Neuronal stem cell (in vitro differentiated cells): ENCODE measurements around the gene CDRT4.

Experiments used
- DNase-seq: peaks from one replicate; pipeline ENCODE4 v3.0.0-alpha.2; 2013; ENCODE audit warnings: low spot score
- H2AFZ ChIP-seq: one replicate; pipeline ENCODE4 v1.6.1; 2013; ENCODE audit warnings: mild to moderate bottlenecking, low read length, inconsistent platforms
- H2AK5ac ChIP-seq: 2 replicates; pipeline ENCODE4 v1.6.1; 2013; ENCODE audit warnings: low read depth, mild to moderate bottlenecking, inconsistent platforms, low read length, moderate library complexity, mixed read lengths
- H2BK120ac ChIP-seq: 2 replicates; pipeline ENCODE4 v1.6.1; 2013; ENCODE audit warnings: low read depth, mild to moderate bottlenecking, inconsistent platforms, low read length, moderate library complexity, mixed read lengths
- H2BK12ac ChIP-seq: one replicate; pipeline ENCODE4 v1.6.1; 2013; ENCODE audit warnings: low read length, inconsistent platforms
- H2BK15ac ChIP-seq: 2 replicates; pipeline ENCODE4 v1.6.1; 2013; ENCODE audit warnings: mild to moderate bottlenecking, low read length, inconsistent platforms, mixed read lengths
- H2BK5ac ChIP-seq: one replicate; pipeline ENCODE4 v1.6.1; 2013; ENCODE audit warnings: inconsistent platforms, mild to moderate bottlenecking, low read length, moderate library complexity
- H3K14ac ChIP-seq: one replicate; pipeline ENCODE4 v1.6.1; 2013; ENCODE audit warnings: low read length, inconsistent platforms
- H3K18ac ChIP-seq: 2 replicates; pipeline ENCODE4 v1.6.1; 2013; ENCODE audit warnings: low read length, inconsistent platforms
- H3K23ac ChIP-seq: 2 replicates; pipeline ENCODE4 v1.6.1; 2013; ENCODE audit warnings: low read depth, mild to moderate bottlenecking, mixed read lengths, low read length, inconsistent platforms; ENCODE audit not compliant: poor library complexity
- H3K27ac ChIP-seq: replicated peaks from 3 replicates; pipeline ENCODE4 v1.5.1; 2013; ENCODE audit warnings: low read length, inconsistent platforms
- H3K27me3 ChIP-seq, 3 experiments: 2 replicates each; pipeline ENCODE4 v1.6.1; 2013; ENCODE audit warnings: low read length in 3 of 3, mild to moderate bottlenecking in 2 of 3, inconsistent platforms in 1 of 3, low read depth in 1 of 3, mixed read lengths in 1 of 3, moderate library complexity in 1 of 3; ENCODE audit not compliant: control insufficient read depth in 3 of 3, insufficient read depth in 3 of 3
- H3K36me3 ChIP-seq, 2 donors: replicated peaks in 1 of 2; 2 replicates each; pipeline ENCODE4 v1.6.1; 2013; ENCODE audit warnings: low read length in 2 of 2; ENCODE audit not compliant: control insufficient read depth in 2 of 2, insufficient read depth in 2 of 2
- H3K4ac ChIP-seq: 2 replicates; pipeline ENCODE4 v1.6.1; 2013; ENCODE audit warnings: inconsistent platforms, mild to moderate bottlenecking, low read length, moderate library complexity
- H3K4me1 ChIP-seq, 2 donors: 1 replicate in 1 of 2; 2 replicates in 1 of 2; pipeline ENCODE4 v1.6.1; 2013; ENCODE audit warnings: low read length in 2 of 2, low read depth in 1 of 2; ENCODE audit not compliant: control insufficient read depth in 2 of 2, insufficient read depth in 1 of 2
- H3K4me2 ChIP-seq: one replicate; pipeline ENCODE4 v1.6.1; 2013; ENCODE audit warnings: mild to moderate bottlenecking, low read length, inconsistent platforms; ENCODE audit not compliant: insufficient read depth, poor library complexity, severe bottlenecking
- H3K4me3 ChIP-seq, 2 donors: 2 replicates each; pipeline ENCODE4 v1.5.1; 2013; ENCODE audit warnings: low read length in 2 of 2, mild to moderate bottlenecking in 2 of 2, inconsistent platforms in 1 of 2, moderate library complexity in 1 of 2
- H3K79me1 ChIP-seq: one replicate; pipeline ENCODE4 v1.6.1; 2013; ENCODE audit warnings: low read depth, mild to moderate bottlenecking, inconsistent platforms, low read length, moderate library complexity
- H3K9ac ChIP-seq: one replicate; pipeline ENCODE4 v1.6.1; 2013; ENCODE audit warnings: mild to moderate bottlenecking, low read depth, low read length, inconsistent platforms; ENCODE audit not compliant: poor library complexity
- H3K9me3 ChIP-seq, 2 donors: replicated peaks in 1 of 2; 2 replicates each; pipeline versions ENCODE3 to v1.6.1; 2013; ENCODE audit warnings: low read length in 2 of 2, mild to moderate bottlenecking in 2 of 2, inconsistent platforms in 1 of 2, low read depth in 1 of 2, mixed read lengths in 1 of 2, moderate library complexity in 1 of 2; ENCODE audit not compliant: control insufficient read depth in 2 of 2, insufficient read depth in 1 of 2
- H4K8ac ChIP-seq: one replicate; pipeline ENCODE4 v1.6.1; 2013; ENCODE audit warnings: low read depth, mild to moderate bottlenecking, inconsistent platforms, low read length, moderate library complexity
- H4K91ac ChIP-seq: one replicate; pipeline ENCODE4 v1.6.1; 2013; ENCODE audit warnings: low read length, low read depth, mild to moderate bottlenecking, inconsistent platforms; ENCODE audit not compliant: poor library complexity
- WGBS, 2 donors: extraction: QIAGEN DNeasy Blood & Tissue Kit; methylation state at CpG; one replicate each; pipeline ENCODE4 v1.1.7; 2013; ENCODE audit warnings: missing lambda C conversion rate in 2 of 2, mixed read lengths in 1 of 2; ENCODE audit not compliant: insufficient read length in 2 of 2, insufficient replicate concordance in 1 of 2; ENCODE audit errors: extremely low coverage in 2 of 2; 5-methylcytosine and 5-hydroxymethylcytosine counted together

CDRT4 gene

GRCh38 chr17:15444805-15445204 is 22.6 kb downstream of the CDRT4 start:
- Histone ChIP-seq H3K4ac (no peak overlapping the region), H3K9ac (no peak overlapping the region), H2BK15ac (no peak overlapping the region), H3K4me1 (peaks cover 0 to 3% of the 10 kb centered on the region in 2 donors), H2AK5ac (no peak overlapping the region), H3K23ac (no peak overlapping the region), H3K79me1 (no peaks in the 10 kb centered on the region), H3K27ac (no peak overlapping the region), H2BK120ac (no peak overlapping the region), H2BK5ac (no peak overlapping the region), H3K18ac (no peak overlapping the region), H2BK12ac (no peak overlapping the region), H3K4me2 (no peak overlapping the region), H4K8ac (no peak overlapping the region), H3K4me3 (no peak overlapping the region), H3K27me3 (no peaks in the 10 kb centered on the region), H3K36me3 (peaks cover 0 to 2% of the 10 kb centered on the region in 2 donors), H3K9me3 (no peaks in the 10 kb centered on the region), H2AFZ (no peak overlapping the region), H3K14ac (no peak overlapping the region), H4K91ac (no peak overlapping the region)
- no peak for DNase-seq
- WGBS, 2 donors, result no CpG with 5 or more reads among the region's 4 CpGs

GRCh38 chr17:15442311-15443180 is 24.9 kb downstream of the CDRT4 start:
- Histone ChIP-seq H2BK120ac (no peak overlapping the region), H3K23ac (no peak overlapping the region), H4K91ac (no peak overlapping the region), H2BK15ac (no peak overlapping the region), H2AFZ (no peak overlapping the region), H3K14ac (no peak overlapping the region), H3K4me2 (no peak overlapping the region), H3K9ac (no peak overlapping the region), H3K4me3 (no peak overlapping the region), H3K4ac (no peak overlapping the region), H3K27ac (no peak overlapping the region), H3K36me3 (peaks cover 2 to 5% of the 10 kb centered on the region in 2 donors), H3K79me1 (no peaks in the 10 kb centered on the region), H2AK5ac (no peak overlapping the region), H4K8ac (no peak overlapping the region), H2BK12ac (no peak overlapping the region), H3K4me1 (peaks cover 0 to 1% of the 10 kb centered on the region in 2 donors), H3K27me3 (no peaks in the 10 kb centered on the region), H2BK5ac (no peak overlapping the region), H3K18ac (no peak overlapping the region), H3K9me3 (no peaks in the 10 kb centered on the region)
- no peak for DNase-seq
- no CpG with 5 or more reads among the region's 13 CpGs for WGBS, 2 donors

- H3K27ac ChIP-seq, result no peak overlapping the region
- peaks cover 8 to 9% of the 10 kb centered on the region in 2 donors for H3K36me3 ChIP-seq
- no peak overlapping the region for H3K23ac ChIP-seq
- no peak for DNase-seq
- H2AK5ac ChIP-seq, result no peak overlapping the region
- H4K8ac ChIP-seq, result no peak overlapping the region
- H3K4me2 ChIP-seq, result no peak overlapping the region
- H3K9ac ChIP-seq, result no peak overlapping the region
- no peak overlapping the region for H4K91ac ChIP-seq
- H2BK15ac ChIP-seq, result no peak overlapping the region
- H3K14ac ChIP-seq, result no peak overlapping the region
- no peaks in the 10 kb centered on the region for H3K9me3 ChIP-seq
- H3K4ac ChIP-seq, result no peak overlapping the region
- H2BK5ac ChIP-seq, result no peak overlapping the region
- H2BK12ac ChIP-seq, result no peak overlapping the region
- H3K27me3 ChIP-seq, result no peaks in the 10 kb centered on the region
- H3K4me1 ChIP-seq, result peaks cover 0 to 1% of the 10 kb centered on the region in 2 donors
- no peak overlapping the region for H3K18ac ChIP-seq
- H3K4me3 ChIP-seq, result no peak overlapping the region
- H3K79me1 ChIP-seq, result no peaks in the 10 kb centered on the region
- H2BK120ac ChIP-seq, result no peak overlapping the region
- WGBS, 2 donors, result no CpG with 5 or more reads among the region's 4 CpGs
- no peak overlapping the region for H2AFZ ChIP-seq
Observed at GRCh38 chr17:15441315-15441714, 26.1 kb downstream of the CDRT4 start.

GRCh38 chr17:15440347-15440746 is 27.1 kb downstream of the CDRT4 start:
- Histone ChIP-seq H4K8ac (no peak overlapping the region), H3K36me3 (peaks cover 9 to 13% of the 10 kb centered on the region in 2 donors), H3K14ac (no peak overlapping the region), H2BK5ac (no peak overlapping the region), H3K79me1 (no peaks in the 10 kb centered on the region), H3K9me3 (no peaks in the 10 kb centered on the region), H3K23ac (no peak overlapping the region), H2AFZ (no peak overlapping the region), H4K91ac (no peak overlapping the region), H3K4me1 (no peaks in the 10 kb centered on the region), H2BK12ac (no peak overlapping the region), H2BK120ac (no peak overlapping the region), H3K4me2 (no peak overlapping the region), H3K18ac (no peak overlapping the region), H3K27me3 (no peaks in the 10 kb centered on the region), H2AK5ac (no peak overlapping the region), H2BK15ac (no peak overlapping the region), H3K27ac (no peak overlapping the region), H3K4me3 (no peak overlapping the region), H3K4ac (no peak overlapping the region), H3K9ac (no peak overlapping the region)
- no peak for DNase-seq
- WGBS, 2 donors, result no CpG with 5 or more reads among the region's 3 CpGs
